Measurements from ENCODE around the gene CCDC120. TPM values are rescaled to one million over a fixed set of nuclear protein-coding genes. Genes with fewer than 3 reads are reported as not detected.

The CCDC120 gene, protein sequence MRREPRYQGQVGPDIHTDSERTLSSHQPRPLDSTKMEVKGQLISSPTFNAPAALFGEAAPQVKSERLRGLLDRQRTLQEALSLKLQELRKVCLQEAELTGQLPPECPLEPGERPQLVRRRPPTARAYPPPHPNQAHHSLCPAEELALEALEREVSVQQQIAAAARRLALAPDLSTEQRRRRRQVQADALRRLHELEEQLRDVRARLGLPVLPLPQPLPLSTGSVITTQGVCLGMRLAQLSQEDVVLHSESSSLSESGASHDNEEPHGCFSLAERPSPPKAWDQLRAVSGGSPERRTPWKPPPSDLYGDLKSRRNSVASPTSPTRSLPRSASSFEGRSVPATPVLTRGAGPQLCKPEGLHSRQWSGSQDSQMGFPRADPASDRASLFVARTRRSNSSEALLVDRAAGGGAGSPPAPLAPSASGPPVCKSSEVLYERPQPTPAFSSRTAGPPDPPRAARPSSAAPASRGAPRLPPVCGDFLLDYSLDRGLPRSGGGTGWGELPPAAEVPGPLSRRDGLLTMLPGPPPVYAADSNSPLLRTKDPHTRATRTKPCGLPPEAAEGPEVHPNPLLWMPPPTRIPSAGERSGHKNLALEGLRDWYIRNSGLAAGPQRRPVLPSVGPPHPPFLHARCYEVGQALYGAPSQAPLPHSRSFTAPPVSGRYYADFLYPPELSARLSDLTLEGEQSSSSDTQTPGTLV
- 2.7 to 4.4 TPM (median 3.5 TPM) in 5 replicates for total RNA-seq (2022; extraction: Qiagen RNA extraction)

DNA sequence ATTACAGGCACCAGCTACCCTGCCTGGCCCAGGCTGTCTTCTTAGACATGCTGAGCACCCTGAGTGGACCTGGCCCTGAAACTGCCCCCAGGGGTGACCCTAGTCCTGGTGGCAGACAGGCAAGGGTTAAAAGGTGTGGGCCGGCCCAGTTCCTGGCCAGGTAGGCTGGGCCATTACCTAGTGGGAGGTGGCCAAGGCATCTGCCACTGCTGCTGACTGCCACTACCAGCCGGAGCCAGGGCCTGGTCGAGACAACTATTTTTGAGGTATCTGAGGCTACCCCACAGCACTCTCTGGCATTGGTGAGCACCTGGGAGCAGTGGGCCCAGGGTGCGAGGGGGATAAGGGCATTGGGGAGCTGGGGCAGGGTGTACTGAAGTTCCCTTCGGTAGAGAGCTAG, at the start of gene CCDC120:
Gene CCDC120 (plus strand): TSS at position 206 of the 400 bp plus-strand sequence. CDS start 3,043 bp downstream, outside the sequence.

DNA sequence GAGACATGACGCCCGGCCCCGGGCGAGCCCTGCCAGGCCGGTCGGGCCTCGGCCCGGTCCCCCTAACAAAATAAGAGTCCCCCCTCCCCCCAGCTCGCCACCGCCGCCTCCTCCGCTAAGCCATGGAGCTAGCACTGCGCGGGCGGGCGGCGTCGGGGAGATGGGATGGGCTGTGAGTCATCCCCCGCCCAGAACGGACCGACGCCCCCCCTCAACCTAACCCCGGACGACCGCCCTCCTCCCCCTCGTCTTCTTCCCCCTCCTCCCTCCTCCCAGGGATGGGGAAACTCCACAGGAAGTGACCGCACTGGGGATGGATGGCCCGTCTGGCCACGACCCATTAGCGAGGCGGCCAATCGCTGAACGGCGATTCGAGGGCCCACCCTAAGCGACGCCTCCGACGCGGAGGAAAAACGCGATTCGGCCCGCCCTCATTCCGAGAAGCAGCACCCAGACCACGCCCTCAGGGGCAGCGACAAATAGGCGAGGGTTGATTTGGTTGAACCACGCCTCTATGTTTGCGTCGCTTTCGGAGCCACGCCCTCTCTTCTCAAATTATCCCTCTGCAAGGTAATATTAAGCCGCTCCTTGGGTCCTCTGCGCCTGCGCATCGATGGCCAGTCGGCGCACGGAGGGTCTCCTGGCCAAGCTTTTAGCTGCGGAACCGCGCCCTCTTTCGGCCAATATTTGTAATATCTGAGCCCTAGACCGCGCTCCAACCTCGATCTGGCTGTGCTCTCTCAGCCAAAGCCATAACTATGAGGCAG, 15.4 kb upstream of the CCDC120 start, which contains the start of gene TFE3:
Gene TFE3 (minus strand): TSS at position 138 of the 767 bp plus-strand sequence. CDS start 131 bp downstream, at position 7.

DNA sequence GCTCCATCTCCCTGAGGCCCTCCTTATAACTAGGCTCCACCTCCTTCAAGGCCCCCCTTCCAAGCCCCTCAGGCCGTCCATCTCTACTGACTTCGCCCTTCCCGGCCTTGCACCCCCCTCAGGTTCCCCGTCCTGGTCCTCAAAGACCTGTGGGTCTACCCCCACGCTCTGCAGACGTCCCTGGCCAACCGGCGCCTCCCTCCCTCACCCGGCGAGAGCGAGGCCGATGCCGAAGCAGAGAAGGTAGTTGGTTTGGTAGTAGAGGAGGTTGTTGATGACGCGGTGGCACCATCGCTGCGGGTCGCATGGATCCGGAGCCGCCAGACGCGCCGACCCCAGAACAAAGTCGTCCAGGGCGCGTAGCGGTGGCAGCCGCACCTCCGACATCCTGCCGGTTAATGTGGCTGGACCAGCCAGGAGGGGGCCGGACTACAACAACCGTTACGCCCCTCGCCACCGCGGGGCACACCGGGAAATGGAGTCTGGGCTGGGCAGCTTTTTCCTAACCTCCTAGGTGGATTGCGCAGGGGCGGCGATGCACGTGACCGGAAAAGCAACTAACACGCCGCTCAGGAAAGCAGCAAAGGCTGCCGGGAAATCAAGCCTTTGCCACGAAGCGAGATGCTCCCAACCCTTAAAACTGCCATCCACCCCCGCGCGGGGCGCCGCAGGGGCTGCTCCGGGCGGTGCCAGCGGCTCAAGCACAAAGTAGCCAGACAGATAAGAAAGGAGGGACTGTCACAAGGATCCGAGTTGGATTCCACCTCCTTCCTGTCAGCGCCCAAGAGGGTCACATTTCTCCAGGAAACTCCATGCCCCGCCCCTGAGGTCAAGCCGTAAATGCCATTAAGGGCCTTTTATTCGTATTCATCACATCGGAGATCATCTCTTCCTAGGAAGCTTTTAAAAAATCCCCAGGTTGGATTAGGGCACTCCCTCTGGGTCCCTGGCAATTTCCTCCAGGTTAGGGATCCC, 15.1 kb downstream of the CCDC120 start, which contains the start of gene PRAF2:
Gene PRAF2 (minus strand): TSS at position 402 of the 975 bp plus-strand sequence. CDS start 15 bp downstream, at position 387.

DNA sequence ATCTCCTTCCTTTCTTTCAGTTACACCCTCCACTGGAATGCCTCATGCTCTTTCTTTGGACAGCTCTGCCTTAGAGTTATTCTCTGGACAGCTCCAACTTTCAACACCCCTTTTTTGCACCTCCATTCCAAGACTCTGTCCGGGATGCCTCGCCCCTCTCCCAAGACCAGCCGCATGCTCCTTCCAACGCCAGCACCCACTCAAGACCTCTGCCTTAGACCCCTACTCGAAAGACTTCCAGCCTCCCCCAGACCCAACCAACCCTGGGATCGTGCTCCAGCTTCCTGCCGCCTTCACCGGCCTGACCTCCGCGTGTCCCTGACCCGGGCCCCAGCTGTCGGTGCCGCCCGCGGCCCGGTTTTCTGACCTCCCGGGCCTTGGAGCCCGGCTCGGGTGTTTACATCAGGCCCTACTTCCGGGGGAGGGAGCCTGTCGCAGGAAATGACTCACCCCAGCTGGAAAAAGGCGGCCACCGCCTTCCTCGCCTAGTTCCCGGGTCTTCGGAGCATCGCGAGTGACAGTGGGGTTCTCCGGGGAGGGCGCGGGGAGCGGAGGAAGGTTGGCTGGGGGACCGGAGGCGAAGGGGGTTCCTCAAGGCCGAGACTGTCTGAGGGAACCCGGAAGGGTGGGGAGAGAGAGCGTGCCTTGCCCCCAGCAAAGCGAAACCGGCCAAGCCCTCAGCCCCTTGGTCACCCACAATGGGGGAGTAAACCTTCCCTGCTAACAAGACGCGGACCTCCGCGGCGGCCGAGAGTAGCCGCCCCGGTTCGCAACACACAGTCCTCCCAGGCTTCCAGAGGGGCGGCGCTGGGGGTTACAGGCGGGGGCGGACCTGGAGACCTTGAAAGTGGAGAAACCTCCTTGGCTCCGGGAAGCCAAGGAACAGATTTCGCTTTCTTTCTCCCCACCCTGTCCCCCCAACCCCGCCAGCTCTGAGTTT, 21.0 kb downstream of the CCDC120 start, which contains the start of gene WDR45:
Gene WDR45 (minus strand): TSS at position 399 of the 940 bp plus-strand sequence. CDS start 1,792 bp downstream, outside the sequence.

Other genes with a start within 250 kb of the CCDC120 start
- 0.12 to 0.16 TPM in 2 of 5 replicates, not detected in the others for gene ERAS, start 232.5 kb upstream of the CCDC120 start, total RNA-seq (2022; extraction: Qiagen RNA extraction)
- 18.0 to 55.7 TPM (median 48.7 TPM) in 5 replicates for gene PCSK1N, start 223.4 kb upstream of the CCDC120 start, total RNA-seq (2022; extraction: Qiagen RNA extraction)
- gene TIMM17B, start 161.2 kb upstream of the CCDC120 start, total RNA-seq (2022; extraction: Qiagen RNA extraction): 84.3 to 117 TPM (median 106 TPM) in 5 replicates
- gene PQBP1, start 161.1 kb upstream of the CCDC120 start, total RNA-seq (2022; extraction: Qiagen RNA extraction): 91.9 to 102 TPM (median 93.2 TPM) in 5 replicates
- gene SLC35A2, start 147.4 kb upstream of the CCDC120 start, total RNA-seq (2022; extraction: Qiagen RNA extraction): 50.4 to 66.6 TPM (median 60.9 TPM) in 5 replicates
- 8.2 to 9.9 TPM (median 9.0 TPM) in 5 replicates for gene PIM2, start 140.0 kb upstream of the CCDC120 start, total RNA-seq (2022; extraction: Qiagen RNA extraction)
- gene OTUD5, start 101.4 kb upstream of the CCDC120 start, total RNA-seq (2022; extraction: Qiagen RNA extraction): 60.0 to 66.3 TPM (median 63.1 TPM) in 5 replicates
- gene KCND1, start 87.2 kb upstream of the CCDC120 start, total RNA-seq (2022; extraction: Qiagen RNA extraction): 0.65 to 1.2 TPM (median 1.1 TPM) in 5 replicates
- 16.6 to 21.6 TPM (median 19.0 TPM) in 5 replicates for gene GRIPAP1, start 56.7 kb upstream of the CCDC120 start, total RNA-seq (2022; extraction: Qiagen RNA extraction)
- gene TFE3, start 15.6 kb upstream of the CCDC120 start, total RNA-seq (2022; extraction: Qiagen RNA extraction): 42.9 to 49.5 TPM (median 48.8 TPM) in 5 replicates
- gene PRAF2, start 15.0 kb downstream of the CCDC120 start, total RNA-seq (2022; extraction: Qiagen RNA extraction): 35.6 to 44.5 TPM (median 42.7 TPM) in 5 replicates
- gene WDR45, start 20.9 kb downstream of the CCDC120 start, total RNA-seq (2022; extraction: Qiagen RNA extraction): 52.7 to 59.9 TPM (median 57.2 TPM) in 5 replicates
- 21.8 to 23.6 TPM (median 22.8 TPM) in 5 replicates for gene GPKOW, start 64.7 kb downstream of the CCDC120 start, total RNA-seq (2022; extraction: Qiagen RNA extraction)
- 2.3 to 3.9 TPM (median 3.3 TPM) in 5 replicates for gene MAGIX, start 103.8 kb downstream of the CCDC120 start, total RNA-seq (2022; extraction: Qiagen RNA extraction)
- gene PLP2, start 112.9 kb downstream of the CCDC120 start, total RNA-seq (2022; extraction: Qiagen RNA extraction): 324 to 454 TPM (median 441 TPM) in 5 replicates
- 11.8 to 18.5 TPM (median 16.8 TPM) in 5 replicates for gene PRICKLE3, start 127.4 kb downstream of the CCDC120 start, total RNA-seq (2022; extraction: Qiagen RNA extraction)
- 2.2 to 3.2 TPM (median 2.7 TPM) in 5 replicates for gene SYP, start 141.2 kb downstream of the CCDC120 start, total RNA-seq (2022; extraction: Qiagen RNA extraction)
- not detected in 5 replicates for gene CACNA1F, start 174.3 kb downstream of the CCDC120 start, total RNA-seq (2022; extraction: Qiagen RNA extraction)
- gene CCDC22, start 176.5 kb downstream of the CCDC120 start, total RNA-seq (2022; extraction: Qiagen RNA extraction): 13.5 to 14.7 TPM (median 14.1 TPM) in 5 replicates
- 0.07 to 0.14 TPM (median 0.10 TPM) in 5 replicates for gene FOXP3, start 205.7 kb downstream of the CCDC120 start, total RNA-seq (2022; extraction: Qiagen RNA extraction)
- 2.1 to 3.6 TPM (median 2.8 TPM) in 5 replicates for gene PPP1R3F, start 210.8 kb downstream of the CCDC120 start, total RNA-seq (2022; extraction: Qiagen RNA extraction)
- gene GAGE10, start 244.6 kb downstream of the CCDC120 start, total RNA-seq (2022; extraction: Qiagen RNA extraction): not detected in 5 replicates